ENCODE measurements around the gene SLIT3.

Gene SLIT3

DNA sequence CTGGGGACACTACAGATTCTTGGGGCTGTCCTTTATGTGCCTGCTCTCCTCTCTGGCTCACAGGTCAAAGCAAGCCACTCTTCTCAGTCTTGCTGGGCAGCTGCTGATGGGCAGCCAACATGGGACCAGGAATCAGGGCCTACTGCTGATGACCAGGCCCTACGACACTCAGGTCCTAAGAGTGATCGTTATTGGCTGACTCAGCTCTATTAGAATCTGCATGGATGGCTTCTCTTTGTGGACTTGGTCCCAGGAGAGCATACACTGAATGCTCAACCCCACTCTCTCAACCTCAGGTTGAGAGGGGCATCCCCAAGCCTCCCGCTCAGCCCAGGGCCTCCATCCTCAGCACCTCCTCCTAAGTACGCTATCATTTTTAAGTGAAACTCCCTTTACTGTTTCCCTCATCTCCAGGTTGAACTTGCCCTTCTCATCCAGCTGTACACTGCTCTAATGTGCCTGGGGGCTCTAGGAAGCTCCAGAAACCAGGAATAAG, 471.0 kb downstream of the SLIT3 start:
- no peak overlapping the region for H3K9ac ChIP-seq (ENCODE audit: low read depth, low read length)
- no peak overlapping the region for H3K27ac ChIP-seq (ENCODE audit: low read length)
- H4K20me1 ChIP-seq (ENCODE audit: insufficient read depth, low read length): no peaks in the 10 kb centered on the region
- H3K4me3 ChIP-seq (ENCODE audit: low read depth in 1 of 2, low read length in 2 of 2): no peak overlapping the region
- ATAC-seq (ENCODE audit: insufficient read depth, low read depth): no peak
- no peaks in the 10 kb centered on the region for H3K36me3 ChIP-seq (ENCODE audit: insufficient read depth, low read length)
- H3K4me2 ChIP-seq (ENCODE audit: insufficient read depth, low read length): no peak overlapping the region
- H2AFZ ChIP-seq (ENCODE audit: low read depth, low read length): no peak overlapping the region
- TF ChIP-seq, protein P1, sequence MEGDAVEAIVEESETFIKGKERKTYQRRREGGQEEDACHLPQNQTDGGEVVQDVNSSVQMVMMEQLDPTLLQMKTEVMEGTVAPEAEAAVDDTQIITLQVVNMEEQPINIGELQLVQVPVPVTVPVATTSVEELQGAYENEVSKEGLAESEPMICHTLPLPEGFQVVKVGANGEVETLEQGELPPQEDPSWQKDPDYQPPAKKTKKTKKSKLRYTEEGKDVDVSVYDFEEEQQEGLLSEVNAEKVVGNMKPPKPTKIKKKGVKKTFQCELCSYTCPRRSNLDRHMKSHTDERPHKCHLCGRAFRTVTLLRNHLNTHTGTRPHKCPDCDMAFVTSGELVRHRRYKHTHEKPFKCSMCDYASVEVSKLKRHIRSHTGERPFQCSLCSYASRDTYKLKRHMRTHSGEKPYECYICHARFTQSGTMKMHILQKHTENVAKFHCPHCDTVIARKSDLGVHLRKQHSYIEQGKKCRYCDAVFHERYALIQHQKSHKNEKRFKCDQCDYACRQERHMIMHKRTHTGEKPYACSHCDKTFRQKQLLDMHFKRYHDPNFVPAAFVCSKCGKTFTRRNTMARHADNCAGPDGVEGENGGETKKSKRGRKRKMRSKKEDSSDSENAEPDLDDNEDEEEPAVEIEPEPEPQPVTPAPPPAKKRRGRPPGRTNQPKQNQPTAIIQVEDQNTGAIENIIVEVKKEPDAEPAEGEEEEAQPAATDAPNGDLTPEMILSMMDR (IDR thresholded peaks at IDR 0.05; ENCODE audit: borderline replicate concordance, extremely low read depth, low read length, poor library complexity, severe bottlenecking): no peak
- TF ChIP-seq EZH2 (IDR thresholded peaks at IDR 0.05; ENCODE audit: borderline replicate concordance, low read depth, low read length, severe bottlenecking): no peak
- H3K9me3 ChIP-seq (ENCODE audit: insufficient read depth, low read length, severe bottlenecking): no peaks in the 10 kb centered on the region
- no peaks in the 10 kb centered on the region for H3K79me2 ChIP-seq (ENCODE audit: insufficient read depth, low read length)
- no peaks in the 10 kb centered on the region for H3K4me1 ChIP-seq (ENCODE audit: insufficient read depth, low read length)
- no peaks in the 10 kb centered on the region for H3K27me3 ChIP-seq (ENCODE audit: insufficient read depth, low read length, poor library complexity)
- no peak for DNase-seq

DNA sequence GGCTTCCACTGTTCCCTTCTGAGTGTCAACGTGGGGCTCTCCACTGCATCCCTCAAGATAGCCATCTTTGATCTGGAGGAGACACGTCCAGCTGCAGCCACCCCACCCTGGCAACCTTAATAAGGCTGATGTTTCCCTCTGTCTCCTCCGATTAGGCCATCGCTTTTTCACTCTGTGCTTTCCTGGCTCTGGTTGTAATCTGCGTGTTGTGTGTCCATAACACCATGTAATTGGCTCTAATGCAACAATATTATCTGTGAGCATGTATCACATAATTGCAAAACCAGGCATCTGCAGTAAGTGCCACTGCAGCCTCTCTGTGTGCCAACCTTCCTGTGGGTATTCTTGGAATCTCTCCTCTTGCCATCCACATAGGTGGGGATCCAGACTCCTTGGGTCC, 471.9 kb downstream of the SLIT3 start:
- ATAC-seq (ENCODE audit: insufficient read depth, low read depth): no peak
- H3K27me3 ChIP-seq (ENCODE audit: insufficient read depth, low read length, poor library complexity): no peaks in the 10 kb centered on the region

DNA sequence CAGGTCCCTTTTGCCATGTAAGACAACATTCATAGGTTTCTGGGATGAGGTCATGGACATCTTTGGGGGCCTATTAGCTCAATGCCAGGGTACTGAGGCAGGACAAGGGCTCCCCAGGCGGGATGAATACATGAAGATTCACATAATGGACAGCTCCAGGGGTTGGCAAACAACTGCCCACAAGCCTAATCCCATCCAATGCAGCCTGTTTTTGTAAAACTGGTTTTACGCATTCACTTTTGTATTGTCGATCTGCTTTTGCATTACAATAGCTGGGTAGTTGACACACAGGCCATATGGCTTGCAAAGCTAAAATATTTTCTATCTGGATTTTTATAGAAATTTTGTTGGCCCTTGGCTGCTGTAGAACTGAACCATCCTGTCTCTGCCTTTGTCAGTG, 473.3 kb downstream of the SLIT3 start:
- Histone ChIP-seq H3K4me1 (ENCODE audit: insufficient read depth, low read length) (no peaks in the 10 kb centered on the region), H3K27me3 (ENCODE audit: insufficient read depth, low read length, poor library complexity) (no peaks in the 10 kb centered on the region), H3K27ac (ENCODE audit: low read length) (no peak overlapping the region)

More for the DNA sequence above, 471.9 kb downstream of the SLIT3 start:
- Histone ChIP-seq H3K36me3 (ENCODE audit: insufficient read depth, low read length) (no peaks in the 10 kb centered on the region), H3K27ac (ENCODE audit: low read length) (no peak overlapping the region), H3K9ac (ENCODE audit: low read depth, low read length) (no peak overlapping the region), H3K79me2 (ENCODE audit: insufficient read depth, low read length) (no peaks in the 10 kb centered on the region), H3K9me3 (ENCODE audit: insufficient read depth, low read length, severe bottlenecking) (no peaks in the 10 kb centered on the region), H3K4me3 (ENCODE audit: low read depth in 1 of 2, low read length in 2 of 2) (no peak overlapping the region), H2AFZ (ENCODE audit: low read depth, low read length) (no peak overlapping the region), H4K20me1 (ENCODE audit: insufficient read depth, low read length) (no peaks in the 10 kb centered on the region), H3K4me1 (ENCODE audit: insufficient read depth, low read length) (no peaks in the 10 kb centered on the region), H3K4me2 (ENCODE audit: insufficient read depth, low read length) (no peak overlapping the region)
- no peak for TF ChIP-seq EZH2 (IDR thresholded peaks at IDR 0.05; ENCODE audit: borderline replicate concordance, low read depth, low read length, severe bottlenecking)
- TF ChIP-seq, protein P1 (IDR thresholded peaks at IDR 0.05; ENCODE audit: borderline replicate concordance, extremely low read depth, low read length, poor library complexity, severe bottlenecking): no peak
- DNase-seq: no peak

More for the DNA sequence above, 473.3 kb downstream of the SLIT3 start:
- Histone ChIP-seq H3K4me2 (ENCODE audit: insufficient read depth, low read length) (no peak overlapping the region), H3K9me3 (ENCODE audit: insufficient read depth, low read length, severe bottlenecking) (no peaks in the 10 kb centered on the region), H4K20me1 (ENCODE audit: insufficient read depth, low read length) (no peaks in the 10 kb centered on the region), H2AFZ (ENCODE audit: low read depth, low read length) (no peak overlapping the region), H3K36me3 (ENCODE audit: insufficient read depth, low read length) (no peaks in the 10 kb centered on the region), H3K79me2 (ENCODE audit: insufficient read depth, low read length) (no peaks in the 10 kb centered on the region), H3K4me3 (ENCODE audit: low read depth in 1 of 2, low read length in 2 of 2) (no peak overlapping the region), H3K9ac (ENCODE audit: low read depth, low read length) (no peak overlapping the region)
- TF ChIP-seq, protein P1 (IDR thresholded peaks at IDR 0.05; ENCODE audit: borderline replicate concordance, extremely low read depth, low read length, poor library complexity, severe bottlenecking): no peak
- TF ChIP-seq EZH2 (IDR thresholded peaks at IDR 0.05; ENCODE audit: borderline replicate concordance, low read depth, low read length, severe bottlenecking): no peak
- no peak for ATAC-seq (ENCODE audit: insufficient read depth, low read depth)
- DNase-seq: no peak

All from DND-41 (cell line).